Lung (tissue), 12 donors: ENCODE measurements around the gene ARL11. TPM values are rescaled to one million over a fixed set of nuclear protein-coding genes. Genes with fewer than 3 reads are reported as not detected.

Experiments
- ATAC-seq: fragments of 200-7000 bp; cut with Tn5 transposase; one replicate; pipeline ENCODE4 v1.9.1; 2020; ENCODE audit warnings: moderate number of reproducible peaks; ENCODE audit not compliant: insufficient read depth, low FRiP score
- DNase-seq, 3 donors: peaks; one replicate each; pipeline ENCODE4 v3.0.0-alpha.2; 2013 to 2017
- H3K27ac ChIP-seq, 2 donors: one replicate each; pipeline ENCODE4 v1.5.1; 2013; ENCODE audit warnings: mild to moderate bottlenecking in 2 of 2, moderate library complexity in 2 of 2, control low read depth in 1 of 2, inconsistent platforms in 1 of 2, low read depth in 1 of 2, low read length in 1 of 2
- H3K27me3 ChIP-seq, 3 donors: one replicate each; pipeline ENCODE4 v1.5.1; 2013; ENCODE audit warnings: low read length in 2 of 3; ENCODE audit not compliant: control insufficient read depth in 3 of 3, insufficient read depth in 3 of 3
- H3K36me3 ChIP-seq, 4 donors: one replicate each; pipeline ENCODE4 v1.5.1; 2013; ENCODE audit warnings: low read length in 4 of 4, mild to moderate bottlenecking in 1 of 4, moderate library complexity in 1 of 4; ENCODE audit not compliant: control insufficient read depth in 4 of 4, insufficient read depth in 4 of 4
- H3K4me1 ChIP-seq, 5 donors: one replicate each; pipeline ENCODE4 v1.5.1; 2013; ENCODE audit warnings: low read length in 5 of 5, mild to moderate bottlenecking in 2 of 5, moderate library complexity in 1 of 5; ENCODE audit not compliant: control insufficient read depth in 5 of 5, insufficient read depth in 5 of 5
- H3K4me3 ChIP-seq: one replicate; pipeline ENCODE4 v1.5.1; 2013; ENCODE audit warnings: mild to moderate bottlenecking, control low read depth, moderate library complexity
- H3K9ac ChIP-seq, 2 donors: one replicate each; pipeline ENCODE4 v1.5.1; 2013; ENCODE audit warnings: low read length in 2 of 2, control low read depth in 1 of 2; ENCODE audit not compliant: insufficient read depth in 1 of 2
- H3K9me3 ChIP-seq, 4 donors: one replicate each; pipeline ENCODE4 v1.5.1; 2013; ENCODE audit warnings: low read length in 3 of 4, mild to moderate bottlenecking in 1 of 4, moderate library complexity in 1 of 4; ENCODE audit not compliant: control insufficient read depth in 4 of 4, insufficient read depth in 3 of 4
- CTCF ChIP-seq: IDR thresholded peaks from 2 replicates; pipeline ENCODE4 v1.5.1; 2012; ENCODE audit warnings: mild to moderate bottlenecking; ENCODE audit errors: control extremely low read depth, extremely low read depth
- WGBS, 2 donors: extraction: QIAGEN DNeasy Blood & Tissue Kit; methylation state at CpG; one replicate each; pipeline ENCODE4 v1.1.7; 2013; 5-methylcytosine and 5-hydroxymethylcytosine counted together
- polyA plus RNA-seq, 2 donors: library from polyadenylated mRNA; stranded (reverse); fragments of 200-250 nt; gene quantifications; one replicate each; pipeline ENCODE4 v1.2.1, GENCODE V29; 2013
- total RNA-seq, 2 donors: library from RNA; depleted of rRNA in 1 of 2; stranded (reverse); fragments of >200 nt in 1 of 2; gene quantifications; one replicate each; pipeline ENCODE4 v1.2.1, GENCODE V29; 2014 to 2021
- donor health status: control.
- donor health status: control.
- donor health status: Bipolar disorder and iron deficiency.
- donor health status: healthy.
- donor health status: DM: yes; HTN: yes; CAD: no.

ARL11 gene
- total and polyA plus RNA-seq, 4 donors = 1.1 to 8.9 (median 4.4) TPM

- Histone ChIP-seq H3K27ac (no peak overlapping the region), H3K36me3 (peaks cover 0 to 19% (median 7%) of the 10 kb centered on the region in 4 donors), H3K9me3 (no peaks in the 10 kb centered on the region), H3K4me1 (peaks cover 0 to 7% (median 0%) of the 10 kb centered on the region in 5 donors), H3K9ac (no peak overlapping the region), H3K4me3 (no peak overlapping the region), H3K27me3 (no peaks in the 10 kb centered on the region)
- no peak for TF ChIP-seq CTCF
- ATAC-seq (no peak), DNase-seq (no peak)
- 77 to 78% methylated on average over 2 of the region's 2 CpGs for WGBS, 2 donors
Measured at GRCh38 chr13:49667773-49668172, 39.5 kb downstream of the ARL11 start.

- Histone ChIP-seq H3K9me3 (no peaks in the 10 kb centered on the region), H3K27ac (no peak overlapping the region), H3K9ac (no peak overlapping the region), H3K27me3 (no peaks in the 10 kb centered on the region), H3K4me1 (peaks cover 0 to 7% (median 0%) of the 10 kb centered on the region in 5 donors), H3K36me3 (peaks cover 1 to 19% (median 6%) of the 10 kb centered on the region in 4 donors), H3K4me3 (no peak overlapping the region)
- peak; percentile 86 for TF ChIP-seq CTCF
- 40 to 70% methylated on average over 5 of the region's 5 CpGs for WGBS, 2 donors
- DNase-seq (peak; percentile 63 to 87 (median 82)), ATAC-seq (peak; percentile 85)
Measured at GRCh38 chr13:49669735-49670309, 41.5 kb downstream of the ARL11 start.

- Histone ChIP-seq H3K9me3 (no peaks in the 10 kb centered on the region), H3K9ac (no peak overlapping the region), H3K27me3 (no peaks in the 10 kb centered on the region), H3K36me3 (peaks cover 3 to 17% (median 6%) of the 10 kb centered on the region in 4 donors), H3K4me1 (peaks cover 0 to 7% (median 0%) of the 10 kb centered on the region in 5 donors), H3K4me3 (no peak overlapping the region), H3K27ac (no peak overlapping the region)
- no peak for TF ChIP-seq CTCF
- WGBS, 2 donors = 69 to 71% methylated on average over 5 of the region's 5 CpGs
- ATAC-seq (no peak), DNase-seq (no peak)
Measured at GRCh38 chr13:49670828-49671227, 42.5 kb downstream of the ARL11 start.
